Activated naive CD4-positive, alpha-beta T cell treated with anti-CD3 and anti-CD28 coated beads, Interleukin-2, amount 50 U/mL, for 16 hours (primary cell): Measurements from ENCODE around the gene GZMM.

Source experiments
- DNase-seq: peaks from one replicate; pipeline ENCODE4 v3.0.0-alpha.2; 2020

Gene GZMM

GRCh38 chr19:543910-544608 lies at the start of gene GZMM:
Gene GZMM, plus strand, starts transcription at chr19:544053. Its CDS starts 19 bp downstream, at chr19:544072.
- DNase-seq = peak; percentile 78

DNA sequence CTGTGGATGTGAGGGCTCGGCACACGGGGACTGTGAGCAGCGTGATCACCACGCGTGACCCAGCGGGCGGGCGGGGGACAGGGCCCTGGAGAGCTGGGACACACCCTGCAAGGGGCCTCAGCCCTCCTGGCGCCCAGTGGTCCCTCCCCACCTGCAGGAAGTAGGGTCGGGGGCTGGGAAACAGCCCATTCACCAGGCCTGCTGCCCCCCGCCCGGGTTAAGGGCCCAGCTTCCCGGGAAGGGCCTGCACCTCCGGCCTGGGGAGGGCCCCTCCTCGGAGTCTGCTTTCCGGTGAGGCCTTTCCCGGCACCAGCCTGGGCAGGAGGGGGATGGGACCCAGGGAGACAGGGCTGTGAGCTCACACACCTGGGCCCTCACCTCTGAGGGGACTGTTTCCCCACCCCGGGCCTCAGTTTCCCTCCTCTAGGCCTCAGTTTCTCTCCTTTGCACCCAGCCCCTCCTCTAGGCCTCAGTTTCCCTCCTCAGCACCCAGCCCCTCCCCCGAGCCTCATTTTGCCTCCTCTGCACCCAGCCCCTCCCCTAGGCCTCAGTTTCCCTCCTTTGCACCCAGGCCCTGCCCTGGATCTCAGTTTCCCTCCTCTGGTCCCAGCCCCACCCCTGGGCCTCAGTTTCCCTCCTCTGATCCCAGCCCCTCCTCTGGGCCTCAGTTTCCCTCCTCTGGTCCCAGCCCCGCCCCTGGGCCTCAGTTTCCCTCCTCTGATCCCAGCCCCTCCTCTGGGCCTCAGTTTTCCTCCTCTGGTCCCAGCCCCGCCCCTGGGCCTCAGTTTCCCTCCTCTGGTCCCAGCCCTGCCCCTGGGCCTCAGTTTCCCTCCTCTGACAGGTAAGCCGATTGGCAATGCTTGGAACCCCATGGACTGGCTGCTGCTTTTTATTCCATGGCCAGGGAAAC lies 49.4 kb upstream of the GZMM start:
- DNase-seq = no peak

DNA sequence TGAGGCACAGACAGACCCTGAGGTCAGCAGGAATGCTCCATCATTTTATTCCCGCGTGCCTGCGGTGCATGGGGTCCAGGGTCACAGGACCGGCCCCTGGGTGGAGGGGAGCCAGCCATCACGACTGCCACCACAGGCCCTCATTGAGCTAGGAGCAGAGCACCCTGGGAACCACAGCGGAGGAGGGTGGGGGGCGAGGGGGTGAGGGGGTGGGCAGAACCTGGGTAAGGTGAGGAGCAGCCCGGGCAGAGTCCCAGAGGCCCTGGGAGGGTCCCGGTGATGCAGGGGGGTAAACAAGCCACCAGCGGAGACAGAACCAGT lies 48.8 kb upstream of the GZMM start:
- no peak for DNase-seq

DNA sequence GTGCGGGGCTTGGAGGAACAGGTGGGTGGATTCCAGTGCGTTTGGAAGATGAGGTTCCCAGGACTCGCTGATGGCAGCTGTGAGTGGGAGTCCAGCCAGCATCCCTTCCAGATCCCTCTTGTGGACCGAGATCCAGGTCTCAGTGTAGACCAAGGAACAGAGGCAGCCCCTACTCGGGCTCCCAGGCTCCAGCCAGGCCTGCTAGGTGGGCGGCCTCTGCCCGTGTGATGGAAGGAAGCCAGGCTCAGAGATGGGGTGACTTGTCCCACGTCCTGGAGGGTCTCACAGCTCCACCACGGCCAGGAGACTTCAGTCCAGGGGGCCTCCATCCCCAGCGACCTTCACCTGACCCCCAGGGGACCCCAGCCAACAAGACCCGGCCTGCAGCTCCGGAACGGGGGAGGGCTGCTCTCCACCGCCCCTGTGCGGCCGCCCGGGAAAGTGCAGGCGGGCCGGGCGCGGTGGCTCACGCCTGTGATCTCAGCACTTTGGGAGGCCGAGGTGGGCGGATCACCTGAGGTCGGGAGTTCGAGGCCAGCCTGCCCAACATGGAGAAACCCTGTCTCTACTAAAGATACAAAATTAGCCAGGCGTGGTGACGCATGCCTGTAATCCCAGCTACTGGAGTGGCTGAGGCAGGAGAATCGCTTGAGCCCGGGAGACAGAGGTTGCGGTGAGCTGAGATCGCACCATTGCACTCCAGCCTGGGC lies 48.3 kb upstream of the GZMM start:
- peak; percentile 50 for DNase-seq

GRCh38 chr19:496112-496665 lies 47.7 kb upstream of the GZMM start, which contains the start of gene MADCAM1:
Gene MADCAM1, plus strand, starts transcription at chr19:496486. Its CDS starts 14 bp downstream, at chr19:496500.
- no peak for DNase-seq

GRCh38 chr19:496986-497385 lies 46.9 kb upstream of the GZMM start:
- no peak for DNase-seq

DNA sequence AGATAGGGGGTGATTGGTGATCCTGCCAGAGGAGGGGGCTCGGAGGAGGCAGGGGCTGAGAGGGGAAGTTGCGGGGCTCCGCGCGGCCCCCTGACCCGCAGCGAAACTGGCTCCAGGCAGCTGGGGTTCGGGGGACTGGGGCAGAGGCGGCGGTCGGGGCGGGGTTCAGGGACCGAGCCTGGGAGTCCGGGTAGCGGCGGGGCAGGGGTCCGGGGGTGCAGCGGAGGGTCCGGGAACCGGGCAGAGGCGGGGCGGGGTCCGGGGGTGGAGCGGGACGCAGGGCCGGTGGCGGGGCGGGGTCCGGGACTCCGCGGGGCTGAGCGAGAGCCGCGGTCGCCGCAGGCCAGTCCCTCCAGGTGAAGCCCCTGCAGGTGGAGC lies 46.4 kb upstream of the GZMM start:
- DNase-seq = no peak

GRCh38 chr19:497869-498510 lies 45.9 kb upstream of the GZMM start:
- DNase-seq = no peak

GRCh38 chr19:498511-498891 lies 45.4 kb upstream of the GZMM start:
- no peak for DNase-seq

DNA sequence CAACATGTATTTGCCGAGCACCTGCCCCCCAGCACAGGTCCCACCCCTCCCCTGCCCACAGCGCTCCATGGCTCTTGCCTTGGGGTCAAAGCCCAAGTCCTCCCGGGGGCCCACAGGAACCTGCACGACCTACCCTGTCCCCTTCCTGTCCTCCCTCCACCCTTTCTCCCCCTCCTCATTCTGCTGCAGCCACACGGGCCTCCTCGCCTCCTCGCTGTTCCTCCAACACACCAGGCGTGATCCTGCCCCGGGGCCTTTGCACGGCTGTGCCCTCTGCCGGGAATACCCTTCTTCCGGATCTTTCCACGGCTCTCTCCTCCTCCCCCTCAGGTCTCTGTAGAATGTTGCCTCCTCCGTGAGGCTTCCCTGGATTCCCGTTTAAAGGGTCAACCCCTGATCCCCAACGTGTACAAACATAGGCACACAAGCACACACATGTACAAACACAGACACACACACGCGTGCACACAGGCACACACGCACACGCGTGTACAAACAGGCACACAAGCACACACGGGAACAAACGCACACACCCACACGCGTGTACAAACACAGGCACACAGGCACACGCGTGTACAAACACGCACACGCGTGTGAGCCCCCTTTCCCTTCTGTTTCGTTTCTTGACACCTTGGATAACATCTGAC lies 44.8 kb upstream of the GZMM start:
- DNase-seq = no peak

DNA sequence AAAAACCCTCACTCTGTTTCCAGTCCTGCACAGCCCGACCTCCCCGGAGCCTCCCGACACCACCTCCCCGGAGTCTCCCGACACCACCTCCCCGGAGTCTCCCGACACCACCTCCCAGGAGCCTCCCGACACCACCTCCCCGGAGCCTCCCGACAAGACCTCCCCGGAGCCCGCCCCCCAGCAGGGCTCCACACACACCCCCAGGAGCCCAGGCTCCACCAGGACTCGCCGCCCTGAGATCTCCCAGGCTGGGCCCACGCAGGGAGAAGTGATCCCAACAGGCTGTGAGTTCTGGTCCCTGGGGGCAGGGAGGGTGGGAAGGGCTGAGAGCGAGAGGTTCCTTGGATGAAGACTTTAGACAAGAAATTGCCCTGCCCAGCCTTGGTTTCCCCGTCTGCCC lies 42.2 kb upstream of the GZMM start:
- DNase-seq = no peak

GRCh38 chr19:504616-505015 lies 39.2 kb upstream of the GZMM start:
- DNase-seq = no peak

GRCh38 chr19:506404-507285 lies 37.2 kb upstream of the GZMM start:
- peak; percentile 92 for DNase-seq

DNA sequence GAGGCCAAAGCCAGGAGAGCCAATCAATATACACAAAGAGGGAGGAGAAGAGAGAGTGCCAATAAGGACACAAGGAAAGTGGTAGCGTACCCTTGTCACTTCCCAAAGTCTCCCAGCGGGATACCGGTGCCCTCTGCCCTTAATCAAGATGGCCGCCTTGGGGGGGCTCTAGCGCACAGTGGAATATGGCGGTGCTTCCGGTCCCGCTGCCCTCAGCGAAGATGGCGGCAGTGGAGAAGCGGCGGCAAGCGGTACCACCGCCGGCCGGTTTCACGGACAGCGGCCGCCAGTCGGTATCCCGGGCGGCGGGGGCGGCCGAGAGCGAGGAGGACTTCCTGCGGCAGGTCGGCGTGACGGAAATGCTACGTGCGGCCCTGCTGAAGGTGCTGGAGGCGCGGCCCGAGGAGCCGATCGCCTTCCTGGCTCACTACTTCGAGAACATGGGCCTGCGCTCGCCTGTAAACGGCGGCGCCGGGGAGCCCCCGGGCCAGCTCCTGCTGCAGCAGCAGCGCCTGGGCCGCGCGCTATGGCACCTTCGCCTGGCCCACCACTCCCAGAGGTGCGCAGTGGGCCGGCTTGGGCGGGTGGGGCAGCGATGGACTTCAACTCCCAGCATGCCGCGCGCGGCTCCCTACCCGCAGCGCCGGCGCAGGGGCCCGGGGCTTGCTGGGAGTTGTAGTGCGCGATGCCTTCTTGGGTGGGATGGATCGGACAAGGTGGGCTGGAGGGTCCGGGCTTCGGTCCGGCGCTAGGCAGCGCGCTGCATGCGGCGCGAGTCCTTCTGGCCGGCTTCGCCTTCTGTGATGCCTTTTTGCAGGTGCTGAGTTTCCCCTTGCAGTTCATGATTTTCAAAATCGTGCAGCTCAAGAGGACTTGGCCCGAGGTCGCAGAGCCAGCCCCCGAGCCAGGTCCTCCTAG lies 36.3 kb upstream of the GZMM start, which contains the start of gene TPGS1:
TSS of gene TPGS1 (plus strand) at position 212 of the 918 bp plus-strand sequence. CDS start at position 222, 10 bp downstream.
- DNase-seq = peak; percentile 87

GRCh38 chr19:508204-509150 lies 35.4 kb upstream of the GZMM start:
- DNase-seq = no peak

DNA sequence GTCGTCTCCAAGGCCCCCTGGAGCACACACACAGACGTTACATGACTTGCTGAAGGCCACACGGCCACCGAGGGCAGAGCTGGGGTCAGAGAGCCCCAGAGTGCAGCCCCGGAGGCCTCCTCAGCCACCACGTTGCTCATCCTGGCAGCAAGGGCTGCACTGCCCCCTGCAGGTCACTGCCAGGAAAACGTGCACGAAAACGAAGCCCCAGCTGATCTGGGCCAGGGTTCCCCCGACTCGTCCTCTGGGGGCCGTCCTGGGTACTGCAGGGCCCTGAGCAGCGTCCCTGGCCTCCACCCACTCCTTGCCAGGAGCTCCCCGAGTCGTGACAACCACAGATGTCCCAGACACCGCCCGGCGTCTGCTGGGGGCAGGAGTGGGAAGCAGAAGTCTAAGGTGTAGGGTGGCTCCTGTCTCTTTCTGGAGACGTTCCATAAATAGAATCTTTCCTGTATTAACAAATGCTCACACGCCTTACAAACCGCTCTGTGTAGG lies 33.2 kb upstream of the GZMM start:
- peak; percentile 94 for DNase-seq

DNA sequence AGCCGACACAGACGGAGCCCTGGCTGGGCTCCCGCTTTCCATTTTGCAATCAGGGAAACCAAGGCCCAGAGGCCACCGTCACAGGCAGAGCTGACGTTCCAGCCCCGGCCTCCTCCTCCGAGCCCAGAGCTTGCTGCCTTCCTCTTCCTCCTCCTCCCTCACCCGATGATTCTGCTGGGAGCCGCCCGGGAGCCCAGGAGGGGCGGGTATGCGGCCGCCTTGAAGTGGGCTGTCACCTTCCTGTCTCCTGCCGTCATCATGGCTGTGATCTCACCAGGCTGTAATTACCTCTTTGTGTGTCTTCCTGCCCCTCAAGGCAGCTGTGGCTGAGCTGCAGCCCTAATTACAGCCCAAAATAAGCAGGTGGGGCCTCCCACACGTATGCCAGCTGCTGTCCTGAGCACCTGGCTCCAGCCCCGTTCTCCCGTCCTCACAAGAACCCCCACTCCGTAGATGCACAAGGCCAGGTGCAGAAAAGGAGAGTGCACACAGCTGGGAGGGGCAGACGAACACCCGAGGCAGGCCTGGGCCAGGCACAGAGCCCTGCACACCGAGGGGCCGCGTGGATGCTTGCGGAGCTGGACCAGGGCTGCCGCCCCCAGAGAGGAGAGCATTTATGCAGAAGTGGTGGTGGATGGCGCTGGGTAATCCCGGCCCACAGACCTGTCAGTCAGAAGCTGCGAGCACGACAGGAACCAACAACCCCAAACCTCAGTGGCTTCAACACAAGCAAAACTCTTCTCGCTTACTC lies 32.6 kb upstream of the GZMM start:
- peak; percentile 68 for DNase-seq
